ENCODE measurements around the gene RNPEP. TPM values are rescaled to one million over a fixed set of nuclear protein-coding genes. Genes with fewer than 3 reads are reported as not detected.

Gene RNPEP
- total and polyA plus RNA-seq, 2 of the 13 experiments (the other 11 are each of a cell fraction or from before 2014, with no cell fraction given): 20.6 to 38.4 TPM

DNA sequence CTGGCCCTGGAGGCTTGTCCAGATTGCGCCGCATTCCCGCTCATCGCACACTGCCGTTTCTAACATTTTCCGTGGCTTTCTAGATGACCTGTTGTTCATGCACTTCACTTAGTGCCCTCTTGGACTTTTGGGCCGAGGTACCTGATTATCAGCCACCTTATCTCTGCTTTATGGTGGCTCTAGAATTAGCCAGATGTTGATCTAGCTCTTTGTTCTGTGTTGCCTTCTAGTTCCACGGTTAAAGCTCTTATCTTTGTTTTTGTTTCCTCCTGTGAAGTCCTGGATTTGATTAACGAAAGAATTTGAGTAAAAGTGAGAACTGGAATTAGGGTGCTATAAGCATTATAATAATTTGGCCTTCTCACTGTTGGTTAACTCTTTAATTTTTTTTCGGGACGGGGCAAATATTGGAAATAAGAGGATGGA is 945 bp downstream of the RNPEP start (continued):
- TF ChIP-seq POGZ (CRISPR knock-in tag; IDR thresholded peaks at IDR 0.05): peak; percentile 9; the same call in 1 of the 2 replicates
- TF ChIP-seq, protein P1, sequence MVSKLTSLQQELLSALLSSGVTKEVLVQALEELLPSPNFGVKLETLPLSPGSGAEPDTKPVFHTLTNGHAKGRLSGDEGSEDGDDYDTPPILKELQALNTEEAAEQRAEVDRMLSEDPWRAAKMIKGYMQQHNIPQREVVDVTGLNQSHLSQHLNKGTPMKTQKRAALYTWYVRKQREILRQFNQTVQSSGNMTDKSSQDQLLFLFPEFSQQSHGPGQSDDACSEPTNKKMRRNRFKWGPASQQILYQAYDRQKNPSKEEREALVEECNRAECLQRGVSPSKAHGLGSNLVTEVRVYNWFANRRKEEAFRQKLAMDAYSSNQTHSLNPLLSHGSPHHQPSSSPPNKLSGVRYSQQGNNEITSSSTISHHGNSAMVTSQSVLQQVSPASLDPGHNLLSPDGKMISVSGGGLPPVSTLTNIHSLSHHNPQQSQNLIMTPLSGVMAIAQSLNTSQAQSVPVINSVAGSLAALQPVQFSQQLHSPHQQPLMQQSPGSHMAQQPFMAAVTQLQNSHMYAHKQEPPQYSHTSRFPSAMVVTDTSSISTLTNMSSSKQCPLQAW (CRISPR knock-in tag; IDR thresholded peaks at IDR 0.05): 0 out of 2 replicates have a peak, but pooled peaks have one; percentile 49
- TF ChIP-seq, protein P2, sequence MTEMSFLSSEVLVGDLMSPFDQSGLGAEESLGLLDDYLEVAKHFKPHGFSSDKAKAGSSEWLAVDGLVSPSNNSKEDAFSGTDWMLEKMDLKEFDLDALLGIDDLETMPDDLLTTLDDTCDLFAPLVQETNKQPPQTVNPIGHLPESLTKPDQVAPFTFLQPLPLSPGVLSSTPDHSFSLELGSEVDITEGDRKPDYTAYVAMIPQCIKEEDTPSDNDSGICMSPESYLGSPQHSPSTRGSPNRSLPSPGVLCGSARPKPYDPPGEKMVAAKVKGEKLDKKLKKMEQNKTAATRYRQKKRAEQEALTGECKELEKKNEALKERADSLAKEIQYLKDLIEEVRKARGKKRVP (CRISPR knock-in tag; IDR thresholded peaks at IDR 0.05): no peak
- TF ChIP-seq NR2F6 (IDR thresholded peaks at IDR 0.05): peak; percentile 19; the same call in 1 of the 2 replicates
- TF ChIP-seq NR2F6 (CRISPR knock-in tag; IDR thresholded peaks at IDR 0.05): no peak
- no peak for TF ChIP-seq KDM6A (CRISPR knock-in tag; IDR thresholded peaks at IDR 0.05; ENCODE audit: low read depth)
- no peak for TF ChIP-seq ZNF460 (CRISPR knock-in tag; IDR thresholded peaks at IDR 0.05; ENCODE audit: borderline replicate concordance)
- TF ChIP-seq, protein P3, sequence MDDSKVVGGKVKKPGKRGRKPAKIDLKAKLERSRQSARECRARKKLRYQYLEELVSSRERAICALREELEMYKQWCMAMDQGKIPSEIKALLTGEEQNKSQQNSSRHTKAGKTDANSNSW (CRISPR knock-in tag; IDR thresholded peaks at IDR 0.05; ENCODE audit: borderline replicate concordance): no peak
- no peak for TF ChIP-seq SIN3A (IDR thresholded peaks at IDR 0.05; ENCODE audit: borderline replicate concordance, low read depth, low read length)
- no peak for TF ChIP-seq ZFAT (CRISPR knock-in tag; conservative IDR thresholded peaks at IDR 0.05)
- no peak for TF ChIP-seq PAF1 (CRISPR knock-in tag; IDR thresholded peaks at IDR 0.05)
- TF ChIP-seq KAT8 (CRISPR knock-in tag; IDR thresholded peaks at IDR 0.05): no peak
- TF ChIP-seq ZNF343 (CRISPR knock-in tag; IDR thresholded peaks at IDR 0.05): no peak
- no peak for TF ChIP-seq SRSF9 (IDR thresholded peaks at IDR 0.05; ENCODE audit: borderline replicate concordance, insufficient read depth, low read depth, low read length, poor library complexity, severe bottlenecking)
- no peak for TF ChIP-seq ZNF746 (CRISPR knock-in tag; IDR thresholded peaks at IDR 0.05)
- no peak; the same call in 1 of the 2 replicates for TF ChIP-seq HNF4G (IDR thresholded peaks at IDR 0.05; ENCODE audit: borderline replicate concordance, low read depth, low read length)
- TF ChIP-seq HNF4G (CRISPR knock-in tag; IDR thresholded peaks at IDR 0.05; ENCODE audit: borderline replicate concordance, low read depth): 0 out of 2 replicates have a peak, but pooled peaks have one; percentile 0
- TF ChIP-seq, protein P4, sequence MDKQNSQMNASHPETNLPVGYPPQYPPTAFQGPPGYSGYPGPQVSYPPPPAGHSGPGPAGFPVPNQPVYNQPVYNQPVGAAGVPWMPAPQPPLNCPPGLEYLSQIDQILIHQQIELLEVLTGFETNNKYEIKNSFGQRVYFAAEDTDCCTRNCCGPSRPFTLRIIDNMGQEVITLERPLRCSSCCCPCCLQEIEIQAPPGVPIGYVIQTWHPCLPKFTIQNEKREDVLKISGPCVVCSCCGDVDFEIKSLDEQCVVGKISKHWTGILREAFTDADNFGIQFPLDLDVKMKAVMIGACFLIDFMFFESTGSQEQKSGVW (CRISPR knock-in tag; IDR thresholded peaks at IDR 0.05; ENCODE audit: borderline replicate concordance): no peak
- TF ChIP-seq, protein P5, sequence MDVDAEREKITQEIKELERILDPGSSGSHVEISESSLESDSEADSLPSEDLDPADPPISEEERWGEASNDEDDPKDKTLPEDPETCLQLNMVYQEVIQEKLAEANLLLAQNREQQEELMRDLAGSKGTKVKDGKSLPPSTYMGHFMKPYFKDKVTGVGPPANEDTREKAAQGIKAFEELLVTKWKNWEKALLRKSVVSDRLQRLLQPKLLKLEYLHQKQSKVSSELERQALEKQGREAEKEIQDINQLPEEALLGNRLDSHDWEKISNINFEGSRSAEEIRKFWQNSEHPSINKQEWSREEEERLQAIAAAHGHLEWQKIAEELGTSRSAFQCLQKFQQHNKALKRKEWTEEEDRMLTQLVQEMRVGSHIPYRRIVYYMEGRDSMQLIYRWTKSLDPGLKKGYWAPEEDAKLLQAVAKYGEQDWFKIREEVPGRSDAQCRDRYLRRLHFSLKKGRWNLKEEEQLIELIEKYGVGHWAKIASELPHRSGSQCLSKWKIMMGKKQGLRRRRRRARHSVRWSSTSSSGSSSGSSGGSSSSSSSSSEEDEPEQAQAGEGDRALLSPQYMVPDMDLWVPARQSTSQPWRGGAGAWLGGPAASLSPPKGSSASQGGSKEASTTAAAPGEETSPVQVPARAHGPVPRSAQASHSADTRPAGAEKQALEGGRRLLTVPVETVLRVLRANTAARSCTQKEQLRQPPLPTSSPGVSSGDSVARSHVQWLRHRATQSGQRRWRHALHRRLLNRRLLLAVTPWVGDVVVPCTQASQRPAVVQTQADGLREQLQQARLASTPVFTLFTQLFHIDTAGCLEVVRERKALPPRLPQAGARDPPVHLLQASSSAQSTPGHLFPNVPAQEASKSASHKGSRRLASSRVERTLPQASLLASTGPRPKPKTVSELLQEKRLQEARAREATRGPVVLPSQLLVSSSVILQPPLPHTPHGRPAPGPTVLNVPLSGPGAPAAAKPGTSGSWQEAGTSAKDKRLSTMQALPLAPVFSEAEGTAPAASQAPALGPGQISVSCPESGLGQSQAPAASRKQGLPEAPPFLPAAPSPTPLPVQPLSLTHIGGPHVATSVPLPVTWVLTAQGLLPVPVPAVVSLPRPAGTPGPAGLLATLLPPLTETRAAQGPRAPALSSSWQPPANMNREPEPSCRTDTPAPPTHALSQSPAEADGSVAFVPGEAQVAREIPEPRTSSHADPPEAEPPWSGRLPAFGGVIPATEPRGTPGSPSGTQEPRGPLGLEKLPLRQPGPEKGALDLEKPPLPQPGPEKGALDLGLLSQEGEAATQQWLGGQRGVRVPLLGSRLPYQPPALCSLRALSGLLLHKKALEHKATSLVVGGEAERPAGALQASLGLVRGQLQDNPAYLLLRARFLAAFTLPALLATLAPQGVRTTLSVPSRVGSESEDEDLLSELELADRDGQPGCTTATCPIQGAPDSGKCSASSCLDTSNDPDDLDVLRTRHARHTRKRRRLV (CRISPR knock-in tag; IDR thresholded peaks at IDR 0.05): no peak
- TF ChIP-seq ZNF713 (CRISPR knock-in tag; IDR thresholded peaks at IDR 0.05): no peak
- TF ChIP-seq ZNF660 (CRISPR knock-in tag; IDR thresholded peaks at IDR 0.05; ENCODE audit: borderline replicate concordance, low read depth): no peak
- TF ChIP-seq REXO4 (CRISPR knock-in tag; IDR thresholded peaks at IDR 0.05; ENCODE audit: borderline replicate concordance): no peak
- 0 out of 2 replicates have a peak, but pooled peaks have one; percentile 21 for TF ChIP-seq ZNF274 (CRISPR knock-in tag; IDR thresholded peaks at IDR 0.05)

Measured in HepG2 (cell line).